ENCODE data around the gene ST3GAL6.
A peak's percentile ranks its signal among the peaks of the same experiment; 100 is the strongest.

ST3GAL6 gene

GRCh38 chr3:98763076-98763475, at the start of gene ST3GAL6:
TSS of gene ST3GAL6 (plus strand) at chr3:98763340. CDS start at chr3:98768441, 5,101 bp downstream.
- DNase-seq (ENCODE audit: low spot score) (no peak), FAIRE-seq (no peak)

GRCh38 chr3:98713984-98714383, 49.2 kb upstream of the ST3GAL6 start:
- DNase-seq (ENCODE audit: low spot score): no peak
- no peak for FAIRE-seq

- no peak for FAIRE-seq
- no peak for DNase-seq (ENCODE audit: low spot score)
Observed at GRCh38 chr3:98717584-98717983, 45.6 kb upstream of the ST3GAL6 start.

- DNase-seq (ENCODE audit: low spot score) (no peak), FAIRE-seq (no peak)
Observed at GRCh38 chr3:98718730-98719129, 44.4 kb upstream of the ST3GAL6 start.

- no peak for DNase-seq (ENCODE audit: low spot score)
- FAIRE-seq: no peak
Observed at GRCh38 chr3:98721776-98722175, 41.4 kb upstream of the ST3GAL6 start.

- DNase-seq (ENCODE audit: low spot score) (no peak), FAIRE-seq (no peak)
Observed at GRCh38 chr3:98722389-98722788, 40.8 kb upstream of the ST3GAL6 start.

GRCh38 chr3:98725352-98725751, 37.8 kb upstream of the ST3GAL6 start:
- FAIRE-seq: no peak

GRCh38 chr3:98726084-98726483, 37.1 kb upstream of the ST3GAL6 start:
- no peak for FAIRE-seq
- DNase-seq (ENCODE audit: low spot score): no peak

More at GRCh38 chr3:98725352-98725751, 37.8 kb upstream of the ST3GAL6 start:
- no peak for DNase-seq (ENCODE audit: low spot score)

GRCh38 chr3:98727638-98728037, 35.5 kb upstream of the ST3GAL6 start:
- FAIRE-seq (no peak), DNase-seq (ENCODE audit: low spot score) (no peak)

- no peak for FAIRE-seq
- no peak for DNase-seq (ENCODE audit: low spot score)
Observed at GRCh38 chr3:98728672-98729071, 34.5 kb upstream of the ST3GAL6 start.

GRCh38 chr3:98730338-98730737, 32.8 kb upstream of the ST3GAL6 start:
- no peak for FAIRE-seq
- peak; percentile 23 for DNase-seq (ENCODE audit: low spot score)

- no peak for DNase-seq (ENCODE audit: low spot score)
- FAIRE-seq: no peak
Observed at GRCh38 chr3:98730886-98731537, 32.1 kb upstream of the ST3GAL6 start.

GRCh38 chr3:98731720-98732285, 31.3 kb upstream of the ST3GAL6 start:
- DNase-seq (ENCODE audit: low spot score): no peak
- FAIRE-seq: no peak

- DNase-seq (ENCODE audit: low spot score): no peak
- no peak for FAIRE-seq
Observed at GRCh38 chr3:98732286-98733052, 30.7 kb upstream of the ST3GAL6 start.

GRCh38 chr3:98733053-98733811, 29.9 kb upstream of the ST3GAL6 start:
- DNase-seq (ENCODE audit: low spot score): no peak

GRCh38 chr3:98733812-98734281, 29.3 kb upstream of the ST3GAL6 start:
- DNase-seq (ENCODE audit: low spot score): no peak
- FAIRE-seq: no peak

More at GRCh38 chr3:98733053-98733811, 29.9 kb upstream of the ST3GAL6 start:
- no peak for FAIRE-seq

GRCh38 chr3:98734306-98734705, 28.8 kb upstream of the ST3GAL6 start:
- FAIRE-seq (no peak), DNase-seq (ENCODE audit: low spot score) (no peak)

- FAIRE-seq (no peak), DNase-seq (ENCODE audit: low spot score) (no peak)
Observed at GRCh38 chr3:98734735-98735134, 28.4 kb upstream of the ST3GAL6 start.

GRCh38 chr3:98735296-98735695, 27.8 kb upstream of the ST3GAL6 start:
- DNase-seq (ENCODE audit: low spot score): no peak
- FAIRE-seq: no peak

- DNase-seq (ENCODE audit: low spot score): no peak
- no peak for FAIRE-seq
Observed at GRCh38 chr3:98735761-98736269, 27.3 kb upstream of the ST3GAL6 start.

- FAIRE-seq (no peak), DNase-seq (ENCODE audit: low spot score) (no peak)
Observed at GRCh38 chr3:98737301-98737700, 25.8 kb upstream of the ST3GAL6 start.
